GM12872 (cell line): ENCODE data around the gene CLASP1.

Experiments used
- TF ChIP-seq, protein P1 (sequence below): IDR thresholded peaks from 3 replicates; pipeline ENCODE4 v1.5.1; 2011; ENCODE audit warnings: low read depth, mild to moderate bottlenecking, low read length, moderate library complexity; ENCODE audit not compliant: insufficient read depth

Gene CLASP1

DNA sequence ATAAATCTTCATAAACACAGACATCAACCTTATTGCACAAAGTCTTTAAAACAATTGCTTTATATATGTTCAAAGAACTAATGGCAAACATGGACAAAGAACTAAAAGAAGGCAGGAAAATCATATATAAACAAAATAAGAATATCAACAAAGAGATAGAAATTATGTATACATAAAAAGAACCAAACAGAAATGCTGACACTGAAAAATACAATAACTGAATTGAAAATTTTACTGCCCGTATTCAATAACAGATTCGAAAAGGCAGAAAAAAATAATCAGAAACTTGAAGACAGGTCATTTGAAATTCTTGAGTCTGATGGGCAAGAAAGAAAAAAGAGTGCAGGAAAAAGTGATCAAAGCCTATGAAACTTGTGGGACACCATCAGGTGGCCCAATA lies 342.2 kb downstream of the CLASP1 start:
- TF ChIP-seq, protein P1, sequence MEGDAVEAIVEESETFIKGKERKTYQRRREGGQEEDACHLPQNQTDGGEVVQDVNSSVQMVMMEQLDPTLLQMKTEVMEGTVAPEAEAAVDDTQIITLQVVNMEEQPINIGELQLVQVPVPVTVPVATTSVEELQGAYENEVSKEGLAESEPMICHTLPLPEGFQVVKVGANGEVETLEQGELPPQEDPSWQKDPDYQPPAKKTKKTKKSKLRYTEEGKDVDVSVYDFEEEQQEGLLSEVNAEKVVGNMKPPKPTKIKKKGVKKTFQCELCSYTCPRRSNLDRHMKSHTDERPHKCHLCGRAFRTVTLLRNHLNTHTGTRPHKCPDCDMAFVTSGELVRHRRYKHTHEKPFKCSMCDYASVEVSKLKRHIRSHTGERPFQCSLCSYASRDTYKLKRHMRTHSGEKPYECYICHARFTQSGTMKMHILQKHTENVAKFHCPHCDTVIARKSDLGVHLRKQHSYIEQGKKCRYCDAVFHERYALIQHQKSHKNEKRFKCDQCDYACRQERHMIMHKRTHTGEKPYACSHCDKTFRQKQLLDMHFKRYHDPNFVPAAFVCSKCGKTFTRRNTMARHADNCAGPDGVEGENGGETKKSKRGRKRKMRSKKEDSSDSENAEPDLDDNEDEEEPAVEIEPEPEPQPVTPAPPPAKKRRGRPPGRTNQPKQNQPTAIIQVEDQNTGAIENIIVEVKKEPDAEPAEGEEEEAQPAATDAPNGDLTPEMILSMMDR, result no peak

GRCh38 chr2:121304941-121305340 lies 344.3 kb downstream of the CLASP1 start:
- TF ChIP-seq, protein P1, result no peak

DNA sequence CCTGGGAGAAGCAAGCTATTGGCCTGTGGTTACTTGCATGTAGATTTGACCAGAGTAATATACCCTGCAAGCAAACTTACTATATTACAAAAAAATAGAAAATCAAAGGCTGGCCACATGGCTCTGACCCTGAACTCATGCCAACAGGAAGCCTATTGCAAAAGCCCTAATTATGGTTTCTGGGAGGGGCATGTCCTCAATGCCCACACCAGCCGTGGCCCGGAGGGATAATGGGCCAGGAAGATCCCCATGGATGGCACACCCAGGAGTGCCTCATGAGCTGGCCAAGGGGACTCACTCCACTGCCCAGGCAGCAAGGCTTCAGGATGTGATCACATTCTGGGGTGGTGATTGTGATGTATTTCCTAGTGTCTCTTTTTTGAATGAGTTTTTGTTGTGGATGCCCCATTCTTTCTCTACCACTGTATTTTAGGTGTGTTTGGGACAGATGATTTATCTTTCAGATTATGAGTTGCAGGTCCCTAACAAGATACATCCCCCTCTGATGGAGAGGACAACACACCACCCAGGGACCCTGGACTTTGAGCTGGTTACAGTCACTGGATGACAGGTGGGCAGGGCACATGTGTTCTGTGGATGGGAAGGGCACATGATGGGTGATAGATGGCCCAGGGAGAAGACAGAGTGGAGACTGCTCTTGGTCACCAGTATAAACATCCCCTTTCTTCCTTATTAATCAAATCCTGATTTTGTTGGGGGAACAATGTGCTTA lies 345.6 kb downstream of the CLASP1 start:
- TF ChIP-seq, protein P1, result no peak

DNA sequence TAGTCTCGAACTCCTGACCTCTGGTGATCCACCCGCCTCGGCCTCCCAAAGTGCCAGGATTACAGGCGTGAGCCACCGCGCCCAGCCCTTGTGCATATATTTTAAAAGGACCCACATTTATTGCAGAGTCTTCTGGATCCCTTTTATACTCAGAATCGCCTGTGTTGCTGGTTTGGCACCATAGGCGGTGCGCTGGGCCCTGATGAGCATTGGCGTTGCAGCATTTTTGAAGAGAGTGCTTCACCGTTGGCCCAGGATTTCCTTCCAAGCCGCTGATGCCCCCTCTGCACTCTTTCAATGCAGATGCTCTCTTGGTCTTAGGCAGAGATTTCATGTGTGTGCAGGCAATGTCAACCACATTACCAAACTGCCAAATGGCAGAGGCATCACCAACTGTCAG lies 350.8 kb downstream of the CLASP1 start:
- TF ChIP-seq, protein P1, result no peak

DNA sequence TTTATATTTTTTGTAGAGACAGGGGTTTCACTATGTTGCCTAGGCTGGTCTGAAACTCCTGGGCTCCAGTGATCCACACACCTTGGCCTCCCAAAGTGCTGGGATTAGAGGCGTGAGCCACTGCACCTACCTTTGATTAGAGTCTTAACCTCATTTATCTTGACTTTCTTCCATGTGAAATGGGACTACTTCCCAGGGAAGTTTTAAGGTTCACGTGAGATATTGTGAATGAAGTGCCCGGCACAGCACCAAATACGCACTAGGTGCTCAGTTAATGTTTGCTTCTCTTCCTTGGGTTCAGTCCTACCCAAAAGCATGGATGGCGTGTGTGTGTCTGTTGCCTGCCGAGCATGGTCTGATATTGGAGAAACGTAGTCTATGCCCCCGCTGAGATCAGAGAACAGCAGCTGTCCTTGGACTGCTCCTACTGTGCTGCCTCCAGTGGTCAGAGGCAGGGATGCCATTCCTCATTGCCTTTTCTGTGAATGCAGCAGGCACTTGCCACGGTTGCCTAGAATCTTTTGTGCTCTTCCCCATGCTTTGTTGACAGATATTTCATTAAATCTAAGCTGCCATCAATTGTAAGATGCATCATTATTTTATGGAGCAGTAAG lies 351.9 kb downstream of the CLASP1 start:
- TF ChIP-seq, protein P1, result peak; percentile 80

GRCh38 chr2:121295911-121296650 lies 353.2 kb downstream of the CLASP1 start:
- TF ChIP-seq, protein P1, result no peak

DNA sequence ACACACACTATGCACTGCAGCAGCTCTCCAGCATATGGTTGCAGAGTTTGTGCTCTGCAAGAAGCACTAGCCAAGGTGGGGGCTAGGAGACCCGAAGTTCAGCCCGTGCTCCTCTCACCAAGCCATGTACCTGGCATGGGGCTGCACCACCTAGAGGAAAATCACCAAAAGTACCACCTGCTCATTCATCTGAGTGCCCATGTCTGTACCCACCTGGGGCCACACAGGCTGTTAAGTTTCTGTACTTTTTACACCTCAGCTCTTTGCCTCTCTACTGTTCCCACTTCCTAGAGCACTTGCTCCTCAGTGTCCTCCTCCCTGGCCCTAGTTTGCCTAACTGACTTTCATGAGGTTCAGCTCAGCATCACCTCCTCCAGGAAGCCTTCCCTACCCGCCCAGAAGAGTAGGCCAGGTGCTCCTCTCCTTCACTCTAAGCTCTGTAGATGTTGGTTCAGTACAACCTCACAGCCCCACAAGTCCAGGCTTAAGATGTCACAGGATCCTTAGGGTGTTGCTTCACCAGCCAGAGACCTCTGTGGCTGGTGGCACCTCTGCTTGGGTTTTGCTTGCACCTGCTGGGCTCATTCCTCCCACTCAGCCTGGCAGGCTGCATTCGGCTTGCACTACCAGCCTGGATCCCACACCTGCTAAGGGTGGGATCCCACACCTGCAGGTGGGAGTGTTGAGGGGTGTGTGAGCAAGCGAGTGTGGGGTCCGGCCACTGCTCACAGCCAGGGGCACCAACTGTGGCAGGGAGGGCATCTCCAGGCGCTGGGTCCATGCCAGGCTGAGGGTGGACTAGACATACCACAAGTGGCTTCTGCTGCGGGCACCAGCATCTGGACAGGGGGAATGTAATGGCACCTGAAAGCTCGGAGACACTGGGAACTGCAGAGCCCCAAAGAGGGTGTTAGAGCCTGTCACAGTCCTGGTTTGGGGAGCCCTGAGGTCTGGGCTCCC lies 354.1 kb downstream of the CLASP1 start:
- TF ChIP-seq, protein P1, result no peak
